NOMO-1 treated with dmso at 0.1 percent for 144 hours (cell line): ENCODE data around the gene RNF144A.
"Not testable (repeated sequence)": the region's sequence is repeated elsewhere in the genome, so short reads cannot be mapped to it uniquely, and the experiment has no call there.

ENCODE experiments used
- DNase-seq: peaks from one replicate; lab custom pipeline; 2025; ENCODE audit not compliant: unreplicated experiment; lab: John Stamatoyannopoulos, UW

RNF144A gene, protein sequence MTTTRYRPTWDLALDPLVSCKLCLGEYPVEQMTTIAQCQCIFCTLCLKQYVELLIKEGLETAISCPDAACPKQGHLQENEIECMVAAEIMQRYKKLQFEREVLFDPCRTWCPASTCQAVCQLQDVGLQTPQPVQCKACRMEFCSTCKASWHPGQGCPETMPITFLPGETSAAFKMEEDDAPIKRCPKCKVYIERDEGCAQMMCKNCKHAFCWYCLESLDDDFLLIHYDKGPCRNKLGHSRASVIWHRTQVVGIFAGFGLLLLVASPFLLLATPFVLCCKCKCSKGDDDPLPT

DNA sequence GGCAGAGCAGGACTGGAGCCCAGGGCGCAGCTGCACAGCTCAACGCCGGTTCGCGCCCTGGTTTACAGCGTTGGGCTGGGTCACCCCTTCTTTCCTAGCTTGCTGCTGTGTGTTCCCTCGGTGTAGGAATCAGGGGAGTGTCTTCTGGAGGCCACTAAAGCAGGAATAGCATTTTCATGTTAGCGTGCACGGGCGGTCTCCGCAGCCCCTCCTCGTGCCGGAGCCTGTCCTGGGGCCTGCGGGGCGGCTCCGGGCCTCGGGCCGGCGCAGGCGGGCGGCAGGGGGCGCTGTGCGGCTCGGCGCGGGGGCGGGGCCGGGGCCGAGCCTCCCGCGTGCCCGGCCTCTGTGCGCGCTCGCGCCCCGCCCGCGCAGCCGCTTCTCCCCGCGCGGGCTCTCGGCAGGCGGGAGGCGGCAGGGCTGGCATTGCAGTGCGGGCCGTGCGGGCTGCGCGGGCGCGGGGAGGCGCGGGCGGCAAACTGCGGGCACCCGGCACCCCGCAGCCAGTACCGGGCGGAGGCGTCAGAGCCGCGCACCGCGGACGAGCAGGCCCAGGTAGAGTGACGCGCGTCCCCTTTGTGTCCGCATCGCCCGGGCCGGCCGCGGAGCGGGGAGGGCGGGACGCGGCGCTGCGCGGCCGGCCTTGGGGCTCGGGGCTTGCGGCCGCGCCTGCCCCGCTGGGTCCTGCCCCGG, at the start of gene RNF144A:
TSS of gene RNF144A (plus strand) at position 342 of the 690 bp plus-strand sequence. CDS start 79,515 bp downstream, outside the sequence.
- DNase-seq: peak; percentile 41

DNA sequence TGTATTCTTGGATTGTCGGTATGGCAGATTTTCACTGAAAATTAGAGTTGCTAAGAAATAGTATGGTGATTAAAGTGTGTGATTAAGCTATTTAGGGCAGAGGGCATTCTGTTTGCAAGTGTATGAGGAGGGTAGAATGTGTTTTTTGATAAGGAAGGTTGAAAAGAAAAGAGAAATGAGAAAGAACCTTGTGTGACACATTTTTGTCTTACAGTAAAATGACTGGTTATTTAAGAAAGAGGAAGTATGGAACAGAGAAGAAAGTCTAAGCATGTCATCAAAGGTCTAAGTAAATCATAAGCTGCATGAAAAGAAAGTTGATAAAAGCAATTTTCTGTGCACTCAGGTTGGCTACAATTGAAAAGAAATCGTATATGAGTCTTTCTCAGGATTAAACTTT, 44.8 kb upstream of the RNF144A start:
- no peak for DNase-seq

DNA sequence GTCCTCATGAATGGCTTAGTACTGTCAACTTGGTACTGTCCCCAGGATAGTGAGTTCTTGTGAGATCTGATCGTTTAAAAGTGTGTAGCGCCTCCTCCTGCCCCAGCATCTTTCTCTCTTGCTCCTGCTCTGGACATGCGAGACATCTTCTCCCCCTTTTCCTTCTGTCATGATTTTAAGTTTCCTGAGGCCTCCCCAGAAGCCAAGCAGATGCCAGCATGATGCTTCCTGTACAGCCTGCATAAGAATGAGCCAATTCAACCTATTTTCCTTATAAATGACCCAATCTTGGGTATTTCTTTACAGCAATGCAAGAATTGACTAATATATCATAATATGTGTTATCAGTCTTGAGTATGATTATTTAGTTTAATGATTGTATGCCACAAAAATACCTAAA, 43.2 kb upstream of the RNF144A start:
- no peak for DNase-seq

DNA sequence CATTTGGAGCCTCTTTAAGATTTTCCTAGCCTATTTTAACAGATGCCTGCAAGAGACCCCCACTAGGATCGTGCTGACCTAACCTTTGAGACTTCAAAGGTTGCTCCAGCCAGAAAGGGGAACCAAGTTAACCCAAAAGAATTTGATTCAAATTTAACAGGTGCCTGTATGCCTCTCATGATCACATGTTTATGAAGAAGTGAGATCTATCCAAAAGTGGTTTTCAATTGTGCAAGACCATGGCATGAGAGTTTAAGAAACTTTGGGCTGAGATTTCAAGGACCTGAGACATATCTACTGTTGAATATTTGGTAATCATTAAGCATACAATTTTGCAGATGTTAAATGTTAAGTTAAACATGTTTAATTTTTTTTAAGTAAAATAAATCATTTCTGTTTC, 40.9 kb upstream of the RNF144A start:
- DNase-seq: peak; percentile 16

DNA sequence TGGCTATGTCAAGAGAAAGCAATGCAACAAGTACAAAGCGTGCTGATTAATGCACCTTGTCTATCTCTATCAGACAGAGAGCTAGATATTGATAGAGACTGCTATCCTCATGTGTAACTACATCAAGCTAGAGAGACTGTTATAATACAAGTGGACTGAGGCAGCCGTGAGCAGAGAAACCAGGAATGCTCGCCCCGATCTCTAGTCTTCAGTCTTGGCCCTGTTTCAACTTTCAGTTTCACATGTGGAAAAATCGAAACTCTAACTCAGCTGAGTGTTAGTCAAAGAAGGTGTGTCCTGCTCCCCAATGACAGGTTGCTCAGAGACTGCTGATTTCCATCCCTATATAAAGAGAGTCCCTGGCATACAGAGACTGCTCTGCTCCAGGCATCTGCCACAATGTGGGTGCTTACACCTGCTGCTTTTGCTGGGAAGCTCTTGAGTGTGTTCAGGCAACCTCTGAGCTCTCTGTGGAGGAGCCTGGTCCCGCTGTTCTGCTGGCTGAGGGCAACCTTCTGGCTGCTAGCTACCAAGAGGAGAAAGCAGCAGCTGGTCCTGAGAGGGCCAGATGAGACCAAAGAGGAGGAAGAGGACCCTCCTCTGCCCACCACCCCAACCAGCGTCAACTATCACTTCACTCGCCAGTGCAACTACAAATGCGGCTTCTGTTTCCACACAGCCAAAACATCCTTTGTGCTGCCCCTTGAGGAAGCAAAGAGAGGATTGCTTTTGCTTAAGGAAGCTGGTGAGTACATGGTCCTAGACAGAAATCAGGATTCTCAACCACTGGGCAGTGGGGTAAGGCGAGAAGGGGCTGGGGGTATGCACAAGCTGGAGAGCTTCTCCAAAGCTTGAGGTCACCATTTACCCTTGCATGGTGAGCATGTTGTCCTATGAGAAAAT, 39.6 kb upstream of the RNF144A start, which contains the start of gene RSAD2:
TSS of gene RSAD2 (plus strand) at position 376 of the 903 bp plus-strand sequence. CDS start at position 400, 24 bp downstream.
- no peak for DNase-seq

DNA sequence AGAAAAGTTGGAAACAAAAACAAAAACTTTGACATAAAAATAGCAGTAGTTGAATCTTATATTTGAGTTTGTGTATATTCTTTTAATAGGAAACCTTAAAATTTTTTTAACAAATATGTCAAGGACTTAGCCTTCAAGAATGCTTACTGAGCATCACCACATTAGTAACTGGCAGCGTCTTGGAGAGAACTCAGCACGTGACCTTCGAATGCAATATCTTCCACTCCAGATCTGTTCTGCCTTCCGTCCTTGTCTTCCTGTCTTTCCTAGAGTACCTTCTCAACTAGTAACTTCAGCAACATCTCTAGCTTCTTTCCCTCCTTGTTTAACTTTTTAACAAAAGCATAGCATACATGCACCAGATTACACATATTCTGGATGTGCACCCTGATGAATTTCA, 38.7 kb upstream of the RNF144A start:
- no peak for DNase-seq

DNA sequence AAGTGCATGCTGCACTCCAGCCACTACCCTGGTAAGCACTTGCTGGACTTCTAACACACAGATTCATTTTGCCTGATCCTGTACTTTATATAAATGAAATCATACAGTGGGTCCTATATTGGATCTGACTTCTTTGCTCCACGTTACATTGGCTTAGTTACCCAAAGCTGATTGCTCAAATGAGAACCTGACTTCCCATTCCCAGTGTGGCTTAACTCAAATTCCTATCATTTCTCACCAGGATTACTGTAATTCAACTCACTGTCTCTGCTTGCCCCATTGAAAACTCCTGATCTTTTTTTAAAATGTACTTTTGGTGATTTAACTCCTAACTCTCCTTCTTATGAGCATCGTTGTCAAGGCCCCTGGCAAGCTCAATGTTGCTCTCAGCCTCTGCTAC, 38.2 kb upstream of the RNF144A start:
- no peak for DNase-seq

DNA sequence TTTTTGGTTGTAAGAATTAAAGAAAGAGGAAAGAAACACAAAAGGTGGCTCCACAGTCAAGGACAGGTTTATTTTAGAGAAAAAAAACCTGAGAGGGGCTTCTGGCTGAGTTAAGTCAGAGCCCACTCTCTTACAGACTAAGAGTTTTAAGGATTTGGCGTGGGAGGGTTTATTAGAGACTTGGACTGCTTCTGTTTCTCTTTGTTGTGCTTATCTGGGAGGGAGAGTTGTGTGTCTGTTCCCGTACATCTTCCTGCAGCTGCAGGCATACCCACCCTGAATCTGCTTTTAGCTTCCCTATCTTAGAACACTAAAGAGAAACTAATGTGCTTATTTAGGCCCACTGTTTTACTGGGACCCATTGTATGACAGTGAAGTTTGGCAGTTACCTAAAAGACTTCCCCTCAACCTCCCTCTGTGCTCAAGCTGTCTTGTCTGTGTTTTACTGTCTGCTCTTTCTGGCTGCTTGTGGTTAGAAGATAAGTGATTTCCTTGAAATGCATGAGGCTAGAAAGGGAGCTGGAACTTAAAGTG, 36.9 kb upstream of the RNF144A start:
- DNase-seq: no peak

DNA sequence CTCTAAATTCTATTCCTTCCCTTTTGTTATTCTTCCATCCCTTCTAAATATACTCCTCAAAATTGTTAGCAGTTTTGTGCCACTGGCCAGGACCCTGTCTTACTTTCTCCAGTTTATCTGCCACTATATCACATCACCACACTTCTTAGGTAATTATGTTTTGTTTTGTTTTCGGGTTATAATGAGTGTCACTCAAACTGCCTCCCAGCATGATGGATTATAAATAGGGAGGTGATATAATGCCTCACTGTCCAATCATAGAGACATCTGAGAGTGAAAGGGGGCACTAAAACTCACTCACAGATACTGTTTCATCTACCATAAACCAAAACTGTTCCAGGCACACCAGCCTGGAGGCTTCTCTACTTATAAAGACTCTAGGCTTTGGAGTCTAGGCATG, 36.2 kb upstream of the RNF144A start:
- no peak for DNase-seq

DNA sequence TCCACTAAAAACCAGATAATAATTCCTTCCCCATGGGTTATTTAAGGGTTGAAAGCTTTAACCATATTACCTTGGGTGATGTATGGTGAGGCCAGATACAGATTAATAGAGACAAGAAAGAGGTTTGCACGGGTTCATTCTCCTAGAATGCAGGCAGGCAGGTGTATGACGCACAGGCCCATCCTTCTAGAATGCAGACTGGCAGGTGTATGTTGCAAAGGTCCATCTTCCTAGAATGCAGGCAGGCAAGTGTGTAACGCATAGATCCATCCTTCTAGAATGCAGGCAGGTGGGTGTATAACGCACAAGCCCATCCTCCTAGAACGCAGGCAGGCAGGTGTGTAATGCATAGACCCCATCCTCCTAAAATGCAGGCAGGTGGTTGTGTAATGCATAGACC, 35.7 kb upstream of the RNF144A start:
- no peak for DNase-seq

DNA sequence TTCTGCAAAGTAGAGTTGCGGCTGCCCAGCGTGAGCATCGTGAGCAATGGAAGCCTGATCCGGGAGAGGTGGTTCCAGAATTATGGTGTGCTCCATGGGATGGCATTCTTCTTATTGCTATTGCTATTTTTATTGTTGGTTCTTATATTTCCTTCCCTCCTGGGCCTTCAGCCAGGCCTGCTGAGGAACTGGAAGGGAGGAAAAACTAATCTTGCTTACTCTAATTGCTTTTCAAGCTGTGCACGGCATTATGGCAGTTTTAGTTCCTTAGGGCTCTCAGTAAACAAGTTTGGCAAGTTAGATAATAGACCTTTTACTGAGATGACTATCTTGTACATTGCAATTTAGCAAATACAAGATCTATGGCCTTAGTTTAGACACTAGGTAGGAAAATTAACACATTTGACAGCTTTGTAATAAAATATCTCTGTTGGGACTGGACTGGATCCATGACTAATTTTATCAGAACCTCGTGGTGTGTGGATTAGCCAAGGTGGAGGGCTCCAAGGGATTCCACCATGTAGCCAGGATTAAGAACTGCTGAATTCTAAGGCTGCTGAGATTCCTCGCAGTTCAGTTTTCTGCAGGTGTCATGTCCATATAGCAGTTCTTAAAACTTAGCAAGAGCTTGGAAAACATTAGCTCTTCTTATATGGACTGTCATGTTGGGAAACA, 33.6 kb upstream of the RNF144A start:
- no peak for DNase-seq

DNA sequence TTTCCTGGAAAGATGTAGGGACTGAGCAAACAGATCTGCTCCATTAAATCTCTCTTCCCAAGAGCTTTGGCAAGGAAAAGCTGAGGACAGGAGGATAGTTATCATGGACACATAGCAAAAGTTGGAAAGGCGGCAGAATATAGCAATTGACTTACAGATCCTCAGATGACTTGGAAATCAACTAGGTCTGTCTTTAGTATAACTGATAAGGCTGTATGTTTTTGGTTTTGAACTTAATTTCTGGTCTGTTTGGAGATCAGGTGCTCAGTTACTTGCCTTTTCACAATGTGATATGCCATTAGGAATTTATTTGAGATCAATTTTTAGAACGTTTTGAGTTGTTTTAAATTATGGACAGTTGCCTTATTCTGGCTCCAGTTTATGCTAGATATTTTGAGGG, 31.7 kb upstream of the RNF144A start:
- no peak for DNase-seq

DNA sequence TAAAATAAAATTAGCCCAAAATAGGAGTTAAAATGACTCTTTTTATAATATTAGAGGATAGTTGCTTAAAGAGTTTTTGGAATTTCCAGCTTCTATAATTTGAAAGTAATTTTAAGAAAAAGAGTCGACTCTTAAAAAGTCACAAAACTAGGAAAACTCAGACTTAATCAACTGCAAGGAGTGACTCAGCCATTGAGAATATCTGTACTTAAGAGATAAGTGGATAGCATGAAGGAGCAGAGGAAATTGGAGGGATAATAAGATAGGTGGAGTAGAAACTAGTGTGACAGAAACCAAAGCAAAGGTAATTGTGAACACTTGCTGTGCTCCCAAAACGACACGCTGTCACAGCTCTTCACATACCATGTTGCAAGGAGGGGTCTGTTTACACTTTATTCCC, 31.2 kb upstream of the RNF144A start:
- no peak for DNase-seq

DNA sequence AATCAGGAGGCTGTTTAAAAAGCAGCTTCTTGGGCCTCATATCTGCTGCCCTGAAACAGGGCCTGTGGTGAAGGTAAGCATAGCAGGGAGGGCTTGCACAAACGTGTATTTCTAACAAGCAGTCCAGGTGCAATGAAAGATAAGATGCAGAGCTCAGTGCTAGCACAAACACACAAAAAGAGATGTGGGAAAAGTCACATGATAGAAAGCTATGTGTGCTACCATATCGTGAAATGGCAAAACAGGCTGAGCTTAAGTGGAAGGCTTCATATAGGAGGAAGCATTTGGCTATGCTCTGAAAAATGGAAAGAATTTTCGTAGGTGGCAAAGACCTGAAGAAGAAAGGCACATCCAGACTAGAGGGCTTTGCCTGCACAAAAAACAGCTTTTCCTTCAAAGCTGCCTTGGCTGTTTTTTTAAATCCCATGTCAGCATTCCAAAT, 29.4 kb upstream of the RNF144A start:
- DNase-seq: no peak

DNA sequence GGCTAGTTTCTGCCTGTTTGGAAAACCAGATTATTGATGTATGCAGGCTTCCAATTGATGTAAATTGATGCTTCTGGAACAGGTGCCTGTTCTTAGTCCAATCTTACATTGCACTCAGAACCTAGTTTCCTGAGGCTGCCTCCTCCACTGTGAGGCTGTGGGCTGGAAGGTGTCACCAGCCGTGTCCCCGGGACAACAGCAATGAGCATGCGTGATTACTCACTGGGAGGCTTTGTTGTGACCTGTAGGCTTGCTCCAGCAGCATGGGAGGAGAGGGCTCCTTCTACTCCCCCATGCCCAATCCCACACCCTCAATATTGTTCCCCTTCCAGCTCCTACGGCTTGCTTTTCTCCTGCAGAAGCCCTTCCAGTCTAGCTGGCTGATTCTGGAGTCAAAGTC, 28.5 kb upstream of the RNF144A start:
- DNase-seq: no peak

DNA sequence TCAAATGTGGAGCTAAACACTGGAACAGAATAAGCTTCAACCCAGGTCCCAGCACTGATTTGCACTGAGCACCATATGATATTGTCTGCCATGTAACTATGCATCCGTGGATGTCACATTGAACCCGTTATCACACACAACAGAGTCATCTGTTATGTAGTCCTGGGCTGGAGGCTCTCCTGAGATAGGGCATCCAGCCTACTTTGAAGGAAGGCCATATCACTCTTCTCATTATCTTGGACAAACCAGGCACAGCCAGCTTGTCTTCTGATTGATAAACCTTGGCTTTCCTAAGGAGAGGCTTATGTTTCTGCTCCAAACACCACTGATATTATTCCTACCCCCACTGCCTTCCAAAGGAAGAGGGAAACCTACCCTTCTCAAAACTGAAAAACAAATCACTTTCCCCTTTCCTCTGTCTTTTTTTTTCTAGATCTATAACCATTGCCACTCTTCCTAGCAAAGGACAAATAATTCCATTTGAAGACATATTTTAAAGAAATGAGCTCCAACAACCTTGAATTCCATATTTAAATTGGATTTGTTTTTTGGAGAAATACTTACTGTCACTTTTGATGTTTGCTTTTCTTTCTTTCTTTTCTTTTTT, 23.2 kb upstream of the RNF144A start:
- no peak for DNase-seq

DNA sequence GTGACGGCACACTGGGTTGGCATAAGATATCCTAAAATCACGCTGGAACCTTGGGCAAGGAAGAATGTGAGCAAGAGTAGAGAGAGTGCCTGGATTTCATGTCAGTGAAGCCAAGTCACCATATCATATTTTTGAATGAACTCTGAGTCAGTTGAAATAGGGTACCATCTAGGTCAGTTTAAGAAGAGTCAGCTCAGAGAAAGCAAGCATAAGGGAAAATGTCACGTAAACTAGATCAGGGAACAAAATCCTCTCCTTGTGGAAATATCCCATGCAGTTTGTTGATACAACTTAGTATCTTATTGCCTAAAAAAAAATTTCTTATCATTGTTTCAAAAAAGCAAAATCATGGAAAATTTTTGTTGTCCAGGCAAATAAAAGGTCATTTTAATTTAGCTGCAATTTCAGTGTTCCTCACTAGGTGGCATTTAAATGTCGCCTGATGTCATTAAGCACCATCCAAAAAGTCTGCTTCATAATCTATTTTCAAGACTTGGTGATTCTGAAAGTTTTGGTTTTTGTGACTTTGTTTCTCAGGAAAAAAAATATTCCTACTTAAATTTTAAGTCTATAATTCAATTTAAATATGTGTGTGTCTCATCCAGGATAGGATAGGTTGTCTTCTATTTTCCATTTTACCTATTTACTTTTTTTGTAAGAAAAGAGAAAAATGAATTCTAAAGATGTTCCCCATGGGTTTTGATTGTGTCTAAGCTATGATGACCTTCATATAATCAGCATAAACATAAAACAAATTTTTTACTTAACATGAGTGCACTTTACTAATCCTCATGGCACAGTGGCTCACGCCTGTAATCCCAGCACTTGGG, 20.1 kb upstream of the RNF144A start:
- peak; percentile 25 for DNase-seq

DNA sequence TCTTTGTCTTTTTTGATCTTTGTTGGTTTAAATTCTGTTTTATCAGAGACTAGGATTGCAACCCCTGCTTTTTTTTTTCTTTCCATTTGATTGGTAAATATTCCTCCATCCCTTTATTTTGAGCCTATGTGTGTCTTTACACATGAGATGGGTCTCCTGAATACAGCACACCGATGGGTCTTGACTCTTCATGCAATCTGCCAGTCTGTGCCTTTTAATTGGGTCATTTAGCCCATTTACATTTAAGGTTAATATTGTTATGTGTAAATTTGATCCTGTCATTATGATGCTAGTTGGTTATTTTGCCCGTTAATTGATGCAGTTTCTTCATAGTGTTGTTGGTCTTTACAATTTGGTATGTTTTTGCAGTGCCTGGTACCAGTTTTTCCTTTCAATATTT, 14.6 kb upstream of the RNF144A start:
- not testable (repeated sequence) for DNase-seq

DNA sequence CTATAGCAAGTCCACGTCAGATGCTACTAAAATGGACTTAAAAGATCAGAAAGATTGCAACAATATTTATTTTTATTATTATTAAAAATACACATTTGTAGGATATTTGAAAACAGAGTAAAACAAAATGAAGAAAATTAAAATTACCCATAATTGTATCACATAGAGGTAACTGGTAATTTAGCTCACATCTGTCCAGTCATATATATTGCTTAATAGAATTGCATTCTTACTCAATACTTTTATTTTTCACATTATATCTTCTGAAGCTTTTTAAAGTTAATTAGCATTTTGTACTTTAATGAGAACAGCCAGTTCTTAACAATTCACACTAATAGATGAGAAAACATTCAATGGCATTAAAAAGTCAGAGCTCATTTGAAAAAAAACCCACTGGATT, 11.5 kb upstream of the RNF144A start:
- DNase-seq: no peak
